ENCODE results near the gene WARS2.

- TF ChIP-seq POLR2A (IDR thresholded peaks at IDR 0.05; ENCODE audit: low read length) (no peak), GATA1 (IDR thresholded peaks at IDR 0.05; ENCODE audit: low read depth, low read length) (no peak)
Observed at GRCh38 chr1:119132179-119132578, 8.3 kb downstream of the WARS2 start.

All from erythroblast (primary cell).